Motor neuron (in vitro differentiated cells): ENCODE measurements around the gene EPRS1. TPM values are rescaled to one million over a fixed set of nuclear protein-coding genes. Genes with fewer than 3 reads are reported as not detected.
"Not testable (repeated sequence)": the region's sequence is repeated elsewhere in the genome, so short reads cannot be mapped to it uniquely, and the experiment has no call there.

Experiments used
- ATAC-seq, 8 experiments: fragments of 200-7000 bp; cut with Tn5 transposase; replicated peaks in 6 of 8; 2 replicates each; pipeline ENCODE4 v1.8.0; 2021; ENCODE audit warnings: mild to moderate bottlenecking in 8 of 8, moderate library complexity in 8 of 8
- H3K27ac ChIP-seq, 2 donors: fragments of 250-450 bp; sonication (Bioruptor Pico); 2 replicates each; pipeline ENCODE4 v1.9.0; 2021; ENCODE audit warnings: antibody characterized with exemption in 2 of 2, mild to moderate bottlenecking in 2 of 2, moderate library complexity in 1 of 2
- H3K4me1 ChIP-seq, 2 donors: fragments of 250-450 bp; sonication (Bioruptor Pico); replicated peaks in 1 of 2; 2 replicates each; pipeline ENCODE4 v1.6.1; 2021; ENCODE audit warnings: antibody characterized with exemption in 2 of 2, mild to moderate bottlenecking in 2 of 2, moderate library complexity in 1 of 2
- H3K4me3 ChIP-seq, 5 donors: fragments of 250-450 bp; sonication (Bioruptor Pico); 2 replicates each; pipeline ENCODE4 v1.9.0; 2021; ENCODE audit warnings: antibody characterized with exemption in 5 of 5, mild to moderate bottlenecking in 5 of 5, moderate library complexity in 4 of 5
- WGBS, 10 experiments: fragments of 450-650 bp; shearing (Covaris generic); methylation state at CpG; one replicate each; pipeline ENCODE4 v1.0.0; 2022; 5-methylcytosine and 5-hydroxymethylcytosine counted together
- in situ Hi-C, 9 experiments: fragments of 400-800 bp; cut with MboI; loops; one replicate each; pipeline ENCODE4 v1.15.0; 2021; ENCODE audit warnings: low sequenced_read_pairs in 9 of 9, low pct_unique_long_range_greater_than_20kb in 2 of 9; ENCODE audit not compliant: unreplicated experiment in 9 of 9
- total RNA-seq, 8 experiments: library from RNA; unstranded; fragments of 300-600 nt; gene quantifications; 2 replicates each; pipeline versions ENCODE4 v1.2.3 to v1.2.4, GENCODE V29; 2022

The EPRS1 gene
- total RNA-seq, 8 experiments from 2014 or later: 96.8 to 369 (median 144) TPM

DNA sequence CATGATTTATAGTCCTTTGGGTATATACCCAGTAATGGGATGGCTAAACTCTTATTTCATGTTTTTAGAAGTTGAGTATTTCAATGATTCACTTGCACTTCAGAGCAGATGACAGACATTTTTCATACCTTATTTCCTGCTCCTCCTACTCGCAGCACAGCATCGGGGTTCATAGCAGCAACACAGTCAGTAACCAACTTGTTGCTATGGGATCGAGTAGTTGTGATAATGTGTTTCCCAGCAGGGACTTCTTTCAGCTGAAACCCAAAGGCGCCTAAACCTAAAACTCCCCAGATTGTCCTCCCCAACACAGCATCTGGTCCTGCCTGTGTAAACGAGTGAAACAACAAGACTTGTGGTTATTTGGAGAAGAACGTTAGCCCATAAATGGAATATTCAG lies 16.3 kb upstream of the EPRS1 start:
- in situ Hi-C loops: no loop called here
- H3K27ac ChIP-seq: no peak overlapping the region
- H3K4me1 ChIP-seq: no peaks in the 10 kb centered on the region
- 60 to 100% (median 93%) methylated on average over 1 to 6 of the region's 6 CpGs; no CpG with 5 or more reads in 3 of the 10 experiments for WGBS, 10 experiments
- ATAC-seq: no peak
- H3K4me3 ChIP-seq: no peak overlapping the region

DNA sequence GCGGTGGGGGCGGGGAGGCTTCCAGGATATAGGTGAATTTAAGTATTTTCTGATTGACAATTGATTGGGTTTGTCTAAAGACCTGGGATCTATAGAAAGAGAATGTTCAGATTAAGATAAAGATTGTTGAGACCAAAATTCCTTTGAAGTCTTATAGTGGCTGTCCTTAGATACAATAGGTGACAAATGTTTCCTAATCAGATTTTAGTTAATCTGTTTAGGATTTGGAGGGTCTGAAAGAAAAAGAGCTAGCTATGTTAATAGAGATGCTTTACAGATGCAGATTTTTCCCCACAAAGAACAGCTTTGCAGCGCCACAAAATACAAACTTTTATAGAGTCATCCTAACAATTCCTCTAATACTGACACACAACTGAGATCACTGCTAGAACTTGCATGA lies 14.6 kb upstream of the EPRS1 start:
- in situ Hi-C loops: no loop called here
- Histone ChIP-seq H3K4me1 (no peaks in the 10 kb centered on the region), H3K4me3 (no peak overlapping the region), H3K27ac (no peak overlapping the region)
- ATAC-seq: peak in 1 of 8 experiments; percentile 25
- WGBS, 10 experiments: 56 to 100% (median 75%) methylated on average over 1 to 3 of the region's 3 CpGs

DNA sequence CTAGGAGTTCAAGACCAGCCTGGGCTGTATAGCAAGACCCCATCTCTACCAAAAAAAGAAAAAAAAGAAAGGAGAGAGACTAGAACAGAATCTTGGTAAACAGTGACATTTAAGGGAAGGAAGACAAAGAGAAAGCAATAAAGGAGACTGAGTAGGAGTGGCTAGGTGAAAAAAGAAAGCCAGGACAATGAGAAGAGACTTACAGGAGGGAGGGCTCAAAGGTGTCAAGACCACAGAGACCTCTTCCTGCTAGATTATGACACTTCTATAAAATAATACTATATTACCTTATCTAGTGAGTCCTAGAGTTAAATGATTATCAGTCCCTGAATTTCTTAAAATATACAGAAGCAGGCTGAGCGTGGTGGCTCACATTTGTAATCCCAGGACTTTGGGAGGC lies 10.1 kb upstream of the EPRS1 start:
- H3K4me3 ChIP-seq: no peak overlapping the region
- H3K4me1 ChIP-seq: no peaks in the 10 kb centered on the region
- WGBS, 10 experiments: 90 to 100% (median 100%) methylated on average over 1 of the region's 1 CpG; no CpG with 5 or more reads in 5 of the 10 experiments
- in situ Hi-C loops: no loop called here
- no peak overlapping the region for H3K27ac ChIP-seq
- ATAC-seq: no peak

DNA sequence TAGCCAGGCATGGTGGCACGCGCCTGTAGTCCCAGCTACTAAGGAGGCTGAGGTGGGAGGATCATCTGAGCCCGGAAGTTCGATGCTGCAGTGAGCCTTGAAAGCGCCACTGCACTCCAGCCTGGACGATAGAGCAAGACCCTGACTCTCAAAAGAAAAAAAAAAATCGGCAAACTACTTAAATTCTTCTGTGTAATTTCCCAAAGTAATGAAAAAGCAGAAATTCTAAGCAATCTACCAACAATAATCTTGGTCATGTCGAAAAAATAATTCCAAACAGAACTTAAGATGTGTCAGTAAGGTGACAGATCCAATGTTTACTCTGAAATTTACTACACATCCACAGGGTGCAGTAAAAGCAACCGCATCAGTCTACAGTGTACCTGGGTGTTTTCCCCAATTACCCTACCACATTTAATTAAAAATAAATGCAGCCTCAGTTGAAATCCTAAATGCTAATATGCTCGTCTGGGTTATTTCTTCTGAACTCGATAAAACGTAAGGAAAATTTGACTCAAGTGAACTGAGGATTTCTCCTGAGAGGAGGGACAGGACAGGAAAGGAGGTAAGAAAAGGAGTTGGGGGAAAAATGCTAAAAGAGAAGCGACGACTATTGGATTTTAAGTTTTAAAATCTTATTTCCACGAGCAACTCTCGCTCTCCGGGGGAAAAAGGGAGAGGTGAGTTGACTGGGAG lies 801 bp downstream of the EPRS1 start:
- in situ Hi-C loops: no loop called here
- peak overlapping the region; percentile 83 to 88 for H3K27ac ChIP-seq
- H3K4me1 ChIP-seq: peaks cover 11 to 26% of the 10 kb centered on the region in 2 donors
- WGBS, 10 experiments: 0 to 39% (median 10%) methylated on average over 3 to 16 of the region's 17 CpGs
- H3K4me3 ChIP-seq: peak overlapping the region; percentile 57 to 79 (median 65)
- no peak for ATAC-seq

DNA sequence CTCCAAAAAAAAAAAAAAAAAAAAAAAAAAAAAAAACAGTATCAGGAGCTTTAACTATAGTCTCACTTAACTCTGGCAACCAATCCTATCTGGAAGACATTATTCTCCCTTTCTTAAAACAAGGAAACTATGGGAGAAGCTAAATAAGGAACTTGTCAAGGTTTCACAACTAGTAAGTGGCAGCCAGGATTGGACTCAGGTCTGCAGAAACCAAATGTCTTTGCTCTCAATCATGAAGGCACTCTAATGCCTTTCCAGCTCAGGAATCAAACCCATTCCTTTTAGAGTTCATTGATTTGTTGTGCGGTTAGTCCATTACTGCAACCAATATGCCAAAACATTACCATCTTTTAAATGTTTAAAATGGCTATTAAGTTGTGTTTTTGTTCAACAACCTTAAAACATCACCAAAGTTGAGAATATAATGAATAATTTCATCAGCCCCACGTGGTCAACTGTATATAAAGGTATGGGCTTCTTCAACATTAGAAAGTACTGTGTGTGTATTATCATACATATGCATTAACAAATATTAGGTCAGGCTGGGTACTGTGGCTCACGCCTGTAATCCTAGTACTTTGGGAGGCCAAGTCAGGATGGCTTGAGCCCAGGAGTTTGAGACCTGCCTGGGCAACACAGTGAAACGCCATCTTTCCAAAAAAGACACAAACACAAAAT lies 1.5 kb downstream of the EPRS1 start:
- Histone ChIP-seq H3K4me1 (peaks cover 11 to 26% of the 10 kb centered on the region in 2 donors), H3K4me3 (peak overlapping the region; percentile 57 to 79 (median 65)), H3K27ac (no peak overlapping the region)
- WGBS, 10 experiments: 0 to 83% (median 75%) methylated on average over 1 to 4 of the region's 4 CpGs; no CpG with 5 or more reads in 1 of the 10 experiments
- in situ Hi-C loops: no loop called here
- ATAC-seq: no peak

DNA sequence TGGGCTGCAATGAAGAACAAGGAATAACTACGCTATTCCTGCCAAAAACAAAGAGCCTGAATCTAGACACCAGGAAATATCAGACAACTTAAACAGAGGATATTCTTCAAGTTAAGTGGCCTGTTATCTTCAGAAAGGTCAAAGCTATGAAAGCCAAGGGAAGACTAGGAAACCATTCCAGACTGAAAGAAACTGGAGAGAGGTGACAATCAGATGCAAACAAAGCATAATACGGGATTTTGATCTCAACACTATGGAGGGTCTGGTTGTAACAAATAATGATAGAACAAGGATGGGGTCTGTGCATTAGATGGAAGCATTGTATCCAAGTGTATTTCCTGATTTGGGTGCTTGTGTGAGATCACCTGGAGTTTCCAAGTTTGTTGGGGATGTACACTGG lies 2.7 kb downstream of the EPRS1 start:
- in situ Hi-C loops: no loop called here
- ATAC-seq: no peak
- 80 to 100% (median 96%) methylated on average over 1 to 2 of the region's 2 CpGs; no CpG with 5 or more reads in 2 of the 10 experiments for WGBS, 10 experiments
- Histone ChIP-seq H3K27ac (no peak overlapping the region), H3K4me3 (peak overlapping the region in 3 of 5 donors; percentile 5 to 9 (median 6)), H3K4me1 (peaks cover 11 to 26% of the 10 kb centered on the region in 2 donors)

DNA sequence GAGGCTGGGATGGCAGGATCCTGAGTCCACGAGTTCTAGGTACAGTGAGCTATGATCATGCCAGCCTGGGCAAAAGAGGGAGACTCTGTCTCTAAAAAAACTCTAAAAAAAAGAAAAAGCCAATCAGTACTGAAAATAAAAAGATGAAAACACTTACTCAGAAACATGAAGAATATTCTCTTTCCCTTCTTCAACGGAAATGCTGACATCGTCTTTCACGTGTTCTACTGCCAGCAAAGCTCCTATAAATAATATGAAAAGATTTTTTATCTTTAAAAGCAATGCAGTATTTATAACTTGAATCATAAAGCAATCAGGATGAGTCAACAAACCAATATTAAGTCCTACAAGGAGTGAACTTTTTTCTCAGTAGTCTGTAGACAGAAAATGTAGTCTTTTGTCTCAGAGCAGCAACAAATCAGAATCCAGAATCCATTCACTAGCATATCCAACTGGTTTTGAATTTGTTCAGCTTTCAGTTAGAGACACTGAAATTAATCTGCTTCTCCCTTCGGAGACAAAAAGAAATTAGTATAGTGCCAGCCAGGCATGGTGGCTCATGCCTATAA lies 6.2 kb downstream of the EPRS1 start:
- no peak for ATAC-seq
- WGBS, 10 experiments: 78 to 100% (median 95%) methylated on average over 1 to 5 of the region's 5 CpGs
- in situ Hi-C loops: no loop called here
- no peak overlapping the region for H3K27ac ChIP-seq
- peaks cover 7 to 20% of the 10 kb centered on the region in 2 donors for H3K4me1 ChIP-seq
- H3K4me3 ChIP-seq: no peak overlapping the region

DNA sequence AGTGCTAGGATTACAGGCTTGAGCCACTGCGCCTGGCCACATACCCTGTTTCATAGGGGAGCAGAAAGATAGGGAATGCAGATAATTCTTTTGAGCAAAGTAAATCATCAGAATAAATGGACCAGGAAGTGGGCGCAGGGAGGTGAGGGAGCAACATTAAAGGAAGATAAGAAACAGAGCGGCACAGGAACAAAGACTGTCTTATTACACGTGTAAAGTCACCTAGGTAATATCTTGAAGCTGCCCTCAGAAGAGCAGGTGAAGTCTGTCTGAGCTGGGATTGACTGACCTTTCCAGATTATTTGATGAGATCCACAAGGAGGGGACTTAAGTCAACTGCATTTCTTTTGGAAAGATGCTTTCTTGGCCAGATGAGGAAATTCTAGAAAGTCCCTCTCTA lies 7.7 kb downstream of the EPRS1 start:
- Histone ChIP-seq H3K27ac (no peak overlapping the region), H3K4me1 (peaks cover 0 to 6% of the 10 kb centered on the region in 2 donors), H3K4me3 (no peak overlapping the region)
- 43 to 100% (median 95%) methylated on average over 1 to 4 of the region's 4 CpGs; no CpG with 5 or more reads in 2 of the 10 experiments for WGBS, 10 experiments
- in situ Hi-C loops: no loop called here
- no peak for ATAC-seq

DNA sequence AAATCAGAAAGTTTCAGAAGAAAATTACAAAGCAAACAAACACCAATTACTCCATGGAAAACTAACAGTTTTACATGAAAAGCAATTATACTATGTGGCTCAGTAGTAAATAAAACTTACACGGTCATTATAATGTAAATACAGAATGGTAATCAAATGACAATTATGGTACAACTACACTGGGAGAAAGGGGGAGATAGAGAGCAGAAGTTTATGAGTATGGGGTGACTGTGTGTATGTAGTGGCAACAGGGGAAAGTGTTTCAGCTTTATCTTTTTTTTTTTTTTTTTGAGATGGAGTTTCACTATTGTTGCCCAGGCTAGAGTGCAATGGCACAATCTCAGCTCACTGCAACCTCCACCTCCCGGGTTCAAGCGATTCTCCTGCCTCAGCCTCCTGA lies 8.5 kb downstream of the EPRS1 start:
- H3K4me3 ChIP-seq, in situ Hi-C loops, H3K27ac ChIP-seq, ATAC-seq, H3K4me1 ChIP-seq: not testable (repeated sequence)
- WGBS, 10 experiments: 78 to 100% (median 92%) methylated on average over 1 to 3 of the region's 3 CpGs

DNA sequence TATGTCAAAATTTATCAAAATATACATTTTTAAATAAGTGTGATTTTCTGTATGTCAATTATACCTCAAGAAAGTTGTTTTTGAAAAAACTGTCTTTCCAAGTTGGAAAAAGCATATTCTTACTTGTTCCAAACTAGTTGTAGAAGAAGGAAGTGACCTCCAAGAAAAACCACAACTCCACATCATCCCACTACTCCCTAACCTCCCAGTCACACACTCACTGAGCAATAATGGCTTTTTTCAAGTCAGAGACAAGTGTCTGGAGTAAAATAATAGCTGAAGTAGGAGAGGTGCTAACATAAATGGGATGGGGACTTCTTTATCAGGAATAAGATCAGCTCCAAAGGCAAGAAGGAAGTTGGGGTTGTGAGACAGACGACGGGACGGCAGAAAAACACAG lies 13.4 kb downstream of the EPRS1 start:
- ATAC-seq: no peak
- WGBS, 10 experiments: 86 to 100% (median 96%) methylated on average over 2 to 3 of the region's 3 CpGs; no CpG with 5 or more reads in 5 of the 10 experiments
- H3K4me1 ChIP-seq: no peaks in the 10 kb centered on the region
- H3K27ac ChIP-seq: no peak overlapping the region
- H3K4me3 ChIP-seq: no peak overlapping the region
- in situ Hi-C loops: no loop called here

DNA sequence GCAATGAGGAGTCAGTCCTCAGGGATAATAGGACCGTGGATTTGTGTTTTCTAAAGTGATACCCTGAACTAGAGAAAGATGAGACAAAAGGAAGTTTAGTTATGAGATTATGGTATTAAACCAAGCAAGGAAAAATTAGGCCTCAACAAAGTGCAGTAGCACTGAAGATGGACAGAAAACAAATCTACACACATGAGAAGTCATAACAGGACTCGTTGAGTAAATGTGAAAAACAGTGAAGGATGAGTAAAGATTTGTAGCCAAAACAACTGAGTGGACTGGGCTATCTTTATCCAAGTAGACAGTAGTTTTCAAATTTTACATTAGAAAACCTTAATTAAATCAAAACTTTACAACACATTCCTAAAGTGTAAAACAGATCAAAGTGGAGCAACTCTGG lies 15.0 kb downstream of the EPRS1 start:
- no peak for ATAC-seq
- WGBS, 10 experiments: 90 to 100% (median 98%) methylated on average over 1 to 2 of the region's 2 CpGs
- in situ Hi-C loops: no loop called here

DNA sequence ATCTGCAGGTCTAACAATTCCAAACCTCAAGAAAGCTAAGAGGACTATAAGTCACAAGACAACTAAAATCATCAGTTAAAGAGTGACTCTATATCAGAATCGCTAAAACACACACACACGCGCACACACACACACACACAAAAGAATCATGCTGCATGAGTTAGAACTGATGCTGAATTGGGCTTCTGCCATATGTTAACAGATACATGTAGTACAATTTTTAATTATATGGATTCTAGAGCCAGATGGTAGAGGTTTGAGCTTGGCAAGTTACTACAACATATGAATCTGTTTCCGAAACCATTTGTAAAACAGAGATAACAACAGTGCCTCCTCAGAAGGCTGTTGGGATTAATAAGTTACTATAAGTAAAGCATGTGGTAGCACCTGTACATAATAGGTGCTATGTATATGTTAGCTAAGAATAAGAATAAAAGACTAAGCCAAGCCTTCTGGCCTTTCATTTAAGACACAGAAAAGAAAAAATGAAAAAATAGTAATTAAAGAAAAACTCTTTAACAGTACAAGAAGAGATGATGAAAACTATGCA lies 17.9 kb downstream of the EPRS1 start:
- in situ Hi-C loops: no loop called here
- Histone ChIP-seq H3K27ac (no peak overlapping the region), H3K4me1 (no peaks in the 10 kb centered on the region), H3K4me3 (no peak overlapping the region)
- no peak for ATAC-seq
- WGBS, 10 experiments: 72 to 98% (median 86%) methylated on average over 1 to 4 of the region's 4 CpGs

More for the DNA sequence above, 15.0 kb downstream of the EPRS1 start:
- no peak overlapping the region for H3K4me3 ChIP-seq
- H3K4me1 ChIP-seq: no peaks in the 10 kb centered on the region
- H3K27ac ChIP-seq: no peak overlapping the region

DNA sequence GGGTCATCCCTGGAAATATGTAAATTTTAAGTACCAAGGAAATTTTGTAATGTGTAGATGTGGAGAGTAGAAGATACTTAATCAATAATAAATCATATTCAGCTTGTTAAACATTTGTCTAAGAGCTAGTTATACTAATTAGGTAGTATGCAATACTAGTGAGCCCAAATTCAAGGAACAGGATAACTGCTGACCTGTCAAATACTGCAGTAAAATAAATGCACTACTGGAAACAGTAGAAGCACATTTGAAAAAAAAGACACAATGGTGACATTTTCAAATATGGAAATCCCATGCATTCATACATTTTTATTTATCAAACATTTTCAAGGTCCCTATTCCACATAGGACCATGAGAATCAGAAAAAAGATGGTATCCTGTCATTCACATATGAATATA lies 27.2 kb downstream of the EPRS1 start:
- ATAC-seq: no peak
- in situ Hi-C loops: loop anchor here in 1 of 9 experiments (25.0 kb wide), 1 partner anchor 93 kb away; no protein-coding TSS in a partner anchor
- H3K27ac ChIP-seq: no peak overlapping the region
- H3K4me3 ChIP-seq: no peak overlapping the region
- no peaks in the 10 kb centered on the region for H3K4me1 ChIP-seq
